ENCODE measurements around the gene ALX3.

ALX3 gene

DNA sequence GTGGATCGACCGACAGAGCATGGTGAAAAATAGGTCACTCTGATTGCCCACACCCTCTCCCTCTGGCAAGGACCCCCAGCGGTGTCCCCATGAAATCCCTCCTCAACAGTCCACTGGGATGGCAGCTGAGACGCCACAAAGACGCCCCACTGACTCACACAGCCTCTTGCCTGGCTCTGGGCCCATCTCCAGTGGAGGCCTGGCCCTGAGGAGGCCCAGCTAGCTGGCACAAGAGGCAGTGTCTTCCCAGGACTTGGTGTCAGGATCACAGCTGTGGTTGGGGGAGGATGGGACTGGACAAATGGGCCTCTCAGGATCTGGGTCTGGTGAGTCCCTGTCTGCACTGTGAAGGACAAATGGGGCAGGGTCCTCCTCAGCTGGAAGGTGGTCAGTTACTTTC lies 4.6 kb downstream of the ALX3 start:
- no peak for DNase-seq (ENCODE audit: low read depth, low spot score)

DNA sequence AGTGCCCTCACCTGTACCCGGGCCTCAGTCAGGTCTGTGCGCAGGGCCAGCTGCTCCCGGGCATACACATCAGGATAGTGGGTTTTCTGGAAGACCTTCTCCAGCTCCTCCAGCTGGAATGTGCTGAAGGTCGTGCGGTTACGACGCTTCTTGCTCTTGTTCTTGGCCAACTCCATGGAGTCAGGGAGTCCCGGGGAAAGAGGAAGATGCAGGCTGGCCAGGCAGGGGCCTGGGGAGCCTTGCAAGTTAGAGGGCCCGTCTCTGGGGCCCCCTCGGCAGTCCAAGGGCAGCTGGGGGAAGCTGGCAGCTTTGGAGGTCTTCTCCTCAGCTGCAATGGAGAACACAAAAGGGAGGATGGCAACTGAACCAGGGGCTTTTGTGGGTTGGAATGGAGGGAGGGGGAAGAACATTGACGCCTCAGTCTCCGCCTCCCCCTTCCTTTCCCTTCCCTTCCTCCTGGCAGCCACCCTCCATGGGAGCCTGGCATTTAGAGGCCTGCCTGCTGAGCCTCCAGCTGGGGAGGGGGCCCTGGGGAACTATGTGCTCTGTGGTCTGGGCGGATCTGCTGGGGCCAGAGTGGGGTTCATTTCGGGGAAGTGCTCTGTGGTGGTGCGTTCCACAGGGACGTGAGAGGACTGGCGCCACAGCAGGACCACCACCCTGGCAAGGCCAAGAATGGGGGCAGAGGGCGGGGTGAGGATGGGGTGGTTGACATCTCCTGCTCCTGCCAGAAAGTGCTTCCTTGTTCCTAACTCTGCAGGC lies 5.7 kb downstream of the ALX3 start:
- no peak for DNase-seq (ENCODE audit: low read depth, low spot score)

- no peak for DNase-seq (ENCODE audit: low read depth, low spot score)
Measured at GRCh38 chr1:110063781-110064180, 6.7 kb downstream of the ALX3 start.

DNA sequence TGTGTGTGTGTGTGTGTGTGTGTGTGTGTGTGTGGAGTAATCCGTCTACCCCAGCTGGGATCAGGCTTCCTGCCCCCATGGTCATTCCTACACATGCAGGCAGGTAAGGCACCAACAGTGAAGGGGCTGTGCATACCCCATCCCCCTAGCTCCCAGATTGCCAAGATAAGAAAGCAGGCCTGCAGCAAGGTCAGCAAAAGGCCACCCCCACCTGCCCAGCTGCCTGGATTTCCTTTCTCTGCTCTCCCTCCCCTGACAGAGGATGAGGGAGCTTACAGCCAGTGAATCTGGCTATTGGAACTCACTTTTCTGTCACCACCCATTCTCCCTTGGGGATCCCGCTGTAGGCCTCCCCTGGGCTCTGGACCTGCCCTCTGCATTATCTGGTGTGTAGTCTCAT lies 7.9 kb downstream of the ALX3 start:
- no peak for DNase-seq (ENCODE audit: low read depth, low spot score)

DNA sequence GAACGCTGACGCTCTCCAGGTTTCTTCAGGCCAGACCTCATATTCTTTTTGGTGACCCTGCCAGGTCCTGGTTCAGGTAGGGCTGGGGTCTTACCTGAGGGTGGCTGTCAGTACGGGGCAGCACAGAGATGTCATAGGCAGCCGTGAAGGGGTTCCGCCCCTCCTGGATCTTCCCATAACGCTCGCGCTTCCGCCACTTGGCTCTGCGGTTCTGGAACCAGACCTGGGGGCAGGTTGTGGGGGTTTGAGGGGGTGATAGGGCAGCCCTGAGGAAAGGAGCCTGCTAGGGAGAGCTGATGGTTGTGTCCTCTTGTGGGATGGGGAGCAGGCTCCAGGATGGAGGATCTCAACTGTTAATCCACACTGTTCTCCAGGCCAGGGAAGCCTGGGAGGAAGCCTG lies 9.1 kb downstream of the ALX3 start:
- no peak for DNase-seq (ENCODE audit: low read depth, low spot score)

DNA sequence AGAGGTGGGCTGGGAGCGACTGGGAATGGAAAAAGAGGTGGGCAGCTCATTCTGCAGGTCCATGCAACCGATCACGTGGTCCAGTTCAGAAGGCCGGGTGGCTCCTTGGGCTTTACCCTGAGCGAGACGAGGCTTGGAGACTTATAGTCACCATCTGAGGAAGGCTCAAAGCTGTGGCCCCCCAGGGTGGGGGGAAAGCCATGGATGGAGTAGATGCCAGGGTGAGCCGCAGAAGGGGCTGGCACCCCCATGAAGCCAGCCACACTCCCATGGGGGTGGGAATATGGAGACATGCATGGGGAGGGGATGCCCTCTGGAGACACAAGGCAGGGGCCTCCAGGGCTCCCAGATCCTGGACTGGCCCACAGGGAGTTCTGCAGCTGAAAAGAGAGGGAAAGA lies 9.8 kb downstream of the ALX3 start:
- no peak for DNase-seq (ENCODE audit: low read depth, low spot score)

GRCh38 chr1:110060034-110060661 lies 10.3 kb downstream of the ALX3 start:
- no peak for DNase-seq (ENCODE audit: low read depth, low spot score)

DNA sequence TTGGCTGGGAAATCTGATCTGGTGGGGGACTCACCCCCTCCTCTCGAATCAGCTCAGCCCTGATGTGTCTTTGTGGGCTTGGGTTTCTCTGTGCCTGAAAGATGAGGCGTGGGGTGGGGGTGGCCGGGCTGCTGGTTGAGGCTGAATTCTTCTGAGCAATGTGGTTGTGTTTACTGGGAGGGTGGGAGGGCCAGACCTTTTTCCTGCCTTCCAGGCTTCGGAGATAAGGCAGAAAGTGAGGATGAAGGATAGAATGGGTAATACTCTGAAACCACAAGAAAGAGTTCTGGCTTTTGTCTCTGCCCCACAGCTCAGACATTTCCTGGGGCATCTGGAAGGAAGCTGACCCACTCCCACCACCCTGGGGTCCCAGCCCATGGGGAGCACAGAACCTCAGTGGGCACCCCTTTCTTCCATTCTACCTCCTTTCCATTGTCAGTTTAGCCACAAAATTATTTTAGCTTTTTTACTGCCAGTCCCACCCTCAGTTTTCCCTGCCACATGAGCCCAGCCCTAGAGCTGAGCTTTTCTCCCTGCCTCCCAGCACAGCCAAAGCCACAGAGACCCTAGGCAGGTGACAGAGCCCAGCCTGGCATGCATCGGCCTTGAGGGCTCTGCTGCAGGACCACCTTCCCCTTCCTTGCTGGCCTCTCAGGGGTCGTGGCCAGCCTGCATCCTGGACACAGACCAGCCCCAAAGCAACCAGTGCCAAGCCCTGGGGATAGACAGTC lies 11.2 kb downstream of the ALX3 start:
- no peak for DNase-seq (ENCODE audit: low read depth, low spot score)

GRCh38 chr1:110058591-110058990 lies 11.9 kb downstream of the ALX3 start:
- no peak for DNase-seq (ENCODE audit: low read depth, low spot score)

GRCh38 chr1:110057963-110058518 lies 12.4 kb downstream of the ALX3 start:
- DNase-seq (ENCODE audit: low read depth, low spot score), result no peak

- no peak for DNase-seq (ENCODE audit: low read depth, low spot score)
Measured at GRCh38 chr1:110056776-110057175, 13.7 kb downstream of the ALX3 start.

GRCh38 chr1:110056285-110056683 lies 14.2 kb downstream of the ALX3 start:
- DNase-seq (ENCODE audit: low read depth, low spot score), result no peak

DNA sequence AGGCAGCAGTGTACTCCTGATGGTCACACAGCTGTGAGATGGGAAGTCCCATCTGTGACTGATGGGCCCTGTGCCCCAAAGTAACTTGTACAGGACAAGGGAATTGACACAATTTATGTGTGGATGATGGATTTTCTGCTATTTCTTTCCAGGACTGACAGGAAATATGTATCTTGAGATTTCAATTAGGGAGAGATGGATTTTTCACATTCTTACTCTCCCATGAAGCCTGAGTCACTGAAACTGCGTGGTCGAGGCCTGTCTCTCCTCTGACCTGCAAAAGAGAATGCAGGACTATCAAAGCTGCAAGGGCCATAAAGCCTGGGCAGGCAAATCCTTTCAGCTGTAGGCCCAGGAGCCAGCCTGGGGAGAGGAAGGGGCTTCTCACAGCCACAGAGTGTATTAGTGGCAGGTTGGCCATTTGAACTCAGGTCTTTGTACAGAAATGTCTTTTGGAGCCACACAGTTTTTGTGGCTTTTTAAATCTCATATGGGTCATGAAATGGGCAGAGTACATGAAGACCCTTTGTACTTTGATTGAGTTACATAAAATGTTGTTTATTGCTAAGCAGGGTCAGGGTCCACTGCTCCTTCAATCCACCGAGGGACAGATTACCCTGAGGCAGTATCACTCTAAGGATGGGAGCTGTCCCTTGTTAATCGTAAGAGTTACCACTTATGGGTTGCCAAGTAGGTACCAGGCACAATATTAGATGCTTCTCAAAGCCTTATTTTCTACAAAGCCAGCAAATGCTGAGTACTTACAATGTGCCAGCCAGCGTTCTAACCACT lies 14.8 kb downstream of the ALX3 start:
- DNase-seq (ENCODE audit: low read depth, low spot score), result no peak

DNA sequence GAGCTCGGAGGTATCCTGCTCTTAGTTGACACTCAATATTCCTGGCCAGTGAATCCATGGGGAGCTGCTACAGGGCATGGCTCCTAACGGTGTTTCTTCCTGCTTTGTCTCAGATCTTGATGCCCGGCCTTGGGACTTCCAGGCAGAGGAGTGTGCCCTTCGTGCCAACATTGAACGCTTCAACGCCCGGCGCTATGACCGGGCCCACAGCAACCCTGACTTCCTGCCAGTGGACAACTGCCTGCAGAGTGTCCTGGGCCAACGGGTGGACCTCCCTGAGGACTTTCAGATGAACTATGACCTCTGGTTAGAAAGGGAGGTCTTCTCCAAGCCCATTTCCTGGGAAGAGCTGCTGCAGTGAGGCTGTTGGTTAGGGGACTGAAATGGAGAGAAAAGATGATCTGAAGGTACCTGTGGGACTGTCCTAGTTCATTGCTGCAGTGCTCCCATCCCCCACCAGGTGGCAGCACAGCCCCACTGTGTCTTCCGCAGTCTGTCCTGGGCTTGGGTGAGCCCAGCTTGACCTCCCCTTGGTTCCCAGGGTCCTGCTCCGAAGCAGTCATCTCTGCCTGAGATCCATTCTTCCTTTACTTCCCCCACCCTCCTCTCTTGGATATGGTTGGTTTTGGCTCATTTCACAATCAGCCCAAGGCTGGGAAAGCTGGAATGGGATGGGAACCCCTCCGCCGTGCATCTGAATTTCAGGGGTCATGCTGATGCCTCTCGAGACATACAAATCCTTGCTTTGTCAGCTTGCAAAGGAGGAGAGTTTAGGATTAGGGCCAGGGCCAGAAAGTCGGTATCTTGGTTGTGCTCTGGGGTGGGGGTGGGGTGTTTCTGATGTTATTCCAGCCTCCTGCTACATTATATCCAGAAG lies 16.7 kb downstream of the ALX3 start:
- no peak for DNase-seq (ENCODE audit: low read depth, low spot score)

GRCh38 chr1:110051262-110051648 lies 19.2 kb downstream of the ALX3 start:
- DNase-seq (ENCODE audit: low read depth, low spot score), result no peak

DNA sequence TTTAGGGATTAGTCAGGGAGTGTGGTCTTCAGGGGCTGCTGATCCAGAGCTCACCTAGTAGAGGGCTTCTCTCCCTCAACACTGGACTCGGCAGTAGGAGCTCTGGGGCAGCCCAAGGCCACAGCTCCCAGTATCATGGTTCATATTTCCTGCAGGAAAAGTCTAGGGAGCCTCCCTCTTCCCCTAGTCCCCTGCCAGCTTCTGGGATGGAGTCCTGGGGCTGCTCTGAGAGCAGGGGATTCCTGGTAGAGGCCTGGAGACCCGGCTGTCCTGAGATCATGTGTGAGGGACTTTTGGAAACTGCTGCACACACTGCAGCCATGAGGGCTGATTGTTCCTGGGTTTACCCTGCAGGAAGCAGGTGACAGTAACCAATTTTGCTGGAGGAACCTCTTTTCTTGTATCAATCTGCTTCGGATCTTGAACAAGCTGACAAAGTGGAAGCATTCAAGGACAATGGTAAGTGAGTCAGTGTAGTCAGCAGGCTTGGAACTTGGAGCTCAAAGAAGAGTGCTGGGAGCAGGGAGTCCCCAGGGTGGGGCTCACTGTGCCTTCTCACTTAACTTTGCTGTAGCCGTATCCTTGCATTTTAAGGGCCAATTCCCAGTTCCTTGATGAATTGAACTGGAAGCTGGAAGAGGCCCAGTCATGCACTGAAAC lies 19.7 kb downstream of the ALX3 start:
- no peak for DNase-seq (ENCODE audit: low read depth, low spot score)

GRCh38 chr1:110049801-110050601 lies 20.5 kb downstream of the ALX3 start:
- DNase-seq (ENCODE audit: low read depth, low spot score), result no peak

DNA sequence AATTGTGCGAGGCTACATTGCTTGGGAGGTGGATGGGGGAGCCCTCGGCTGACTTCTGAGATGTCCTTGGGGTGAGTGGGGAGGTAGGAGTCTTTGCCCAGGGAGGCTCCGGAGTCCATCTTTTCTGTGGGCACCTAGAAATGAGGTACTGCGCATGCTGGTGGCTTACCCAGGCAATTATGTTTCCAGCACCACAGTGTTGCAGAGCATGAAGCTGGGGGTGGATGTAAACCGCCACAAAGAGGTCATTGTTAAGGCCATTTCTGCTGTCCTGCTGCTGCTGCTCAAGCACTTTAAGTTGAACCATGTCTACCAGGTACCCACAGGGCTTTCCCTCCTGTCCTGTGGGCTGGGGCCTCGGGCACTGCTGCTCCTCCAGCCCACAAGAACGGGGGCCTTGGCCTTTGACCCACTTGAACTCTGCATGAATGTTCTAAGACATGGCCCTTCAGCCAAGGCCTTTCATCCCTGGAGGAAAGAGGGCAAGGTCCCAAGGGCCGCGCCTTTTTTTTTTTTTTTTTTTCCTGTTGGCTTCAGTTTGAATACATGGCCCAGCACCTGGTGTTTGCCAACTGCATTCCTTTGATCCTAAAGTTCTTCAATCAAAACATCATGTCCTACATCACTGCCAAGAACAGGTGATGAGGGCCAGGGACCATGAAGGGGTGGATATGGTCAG lies 21.4 kb downstream of the ALX3 start:
- no peak for DNase-seq (ENCODE audit: low read depth, low spot score)

- DNase-seq (ENCODE audit: low read depth, low spot score), result no peak
Measured at GRCh38 chr1:110048240-110048639, 22.2 kb downstream of the ALX3 start.
